A673 (cell line): ENCODE measurements around the gene UBR4.

Experiments
- CTCF ChIP-seq: fragments of 300-800, 200-600 bp; sonication (generic); conservative IDR thresholded peaks from 2 replicates; pipeline ENCODE4 v1.5.1; 2017; ENCODE audit warnings: low read depth, mild to moderate bottlenecking, antibody characterized with exemption, low read length, moderate library complexity, mixed read lengths
- EZH2 ChIP-seq: fragments of 200-600 bp; sonication (generic); IDR thresholded peaks from 2 replicates; pipeline ENCODE4 v1.6.1; 2017; ENCODE audit warnings: borderline replicate concordance, low read depth, mild to moderate bottlenecking, mixed read lengths, antibody characterized with exemption, low read length; ENCODE audit not compliant: poor library complexity, severe bottlenecking

- no peak for TF ChIP-seq CTCF
- TF ChIP-seq EZH2: no peak
Observed at GRCh38 chr1:19254416-19254815, 44.4 kb upstream of the UBR4 start.
